ENCODE measurements around the gene WDR1.

GRCh38 chr4:10063544-10064300, 52.9 kb downstream of the WDR1 start:
- TF ChIP-seq POLR2A (IDR thresholded peaks at IDR 0.05; ENCODE audit: low read depth) (no peak), CTCF (IDR thresholded peaks at IDR 0.05) (peak; percentile 58 to 64 (median 61)), EP300 (IDR thresholded peaks at IDR 0.05) (no peak)
